8988T (cell line): ENCODE measurements around the gene SLC29A2.
A peak's percentile ranks its signal among the peaks of the same experiment; 100 is the strongest.
"Not testable (repeated sequence)": the region's sequence is repeated elsewhere in the genome, so short reads cannot be mapped to it uniquely, and the experiment has no call there.

ENCODE experiments used
- DNase-seq: peaks from one replicate; pipeline ENCODE4 v3.0.0; 2011

The SLC29A2 gene

GRCh38 chr11:66371627-66372415 lies at the start of gene SLC29A2:
SLC29A2 (minus strand) TSS chr11:66371760; CDS start chr11:66371591, 169 bp downstream.
- peak; percentile 83 for DNase-seq

GRCh38 chr11:66420671-66421476 lies 49.3 kb upstream of the SLC29A2 start, which contains the start of gene NPAS4:
NPAS4 (plus strand) TSS chr11:66421035; CDS start chr11:66421180, 145 bp downstream.
- no peak for DNase-seq

GRCh38 chr11:66419825-66420224 lies 48.3 kb upstream of the SLC29A2 start:
- no peak for DNase-seq

DNA sequence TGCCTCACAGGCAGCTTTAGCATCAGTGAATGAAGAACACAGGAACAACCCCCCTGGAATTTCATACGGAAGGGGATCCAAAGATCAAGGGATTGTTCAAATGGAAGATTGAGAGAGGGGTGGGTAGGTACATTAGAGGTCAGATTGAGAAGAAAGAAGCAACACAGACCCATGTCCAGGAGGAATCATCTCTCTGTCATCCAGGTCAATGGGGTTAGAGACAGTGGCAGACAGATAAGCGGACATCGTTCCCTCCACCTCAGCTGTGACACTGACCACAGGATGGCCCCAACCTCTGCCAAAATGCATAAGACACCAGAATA lies 47.4 kb upstream of the SLC29A2 start:
- DNase-seq, result no peak

GRCh38 chr11:66418168-66418985 lies 46.8 kb upstream of the SLC29A2 start:
- peak; percentile 98 for DNase-seq

- no peak for DNase-seq
Observed at GRCh38 chr11:66417000-66417399, 45.4 kb upstream of the SLC29A2 start.

- no peak for DNase-seq
Observed at GRCh38 chr11:66415423-66415822, 43.9 kb upstream of the SLC29A2 start.

DNA sequence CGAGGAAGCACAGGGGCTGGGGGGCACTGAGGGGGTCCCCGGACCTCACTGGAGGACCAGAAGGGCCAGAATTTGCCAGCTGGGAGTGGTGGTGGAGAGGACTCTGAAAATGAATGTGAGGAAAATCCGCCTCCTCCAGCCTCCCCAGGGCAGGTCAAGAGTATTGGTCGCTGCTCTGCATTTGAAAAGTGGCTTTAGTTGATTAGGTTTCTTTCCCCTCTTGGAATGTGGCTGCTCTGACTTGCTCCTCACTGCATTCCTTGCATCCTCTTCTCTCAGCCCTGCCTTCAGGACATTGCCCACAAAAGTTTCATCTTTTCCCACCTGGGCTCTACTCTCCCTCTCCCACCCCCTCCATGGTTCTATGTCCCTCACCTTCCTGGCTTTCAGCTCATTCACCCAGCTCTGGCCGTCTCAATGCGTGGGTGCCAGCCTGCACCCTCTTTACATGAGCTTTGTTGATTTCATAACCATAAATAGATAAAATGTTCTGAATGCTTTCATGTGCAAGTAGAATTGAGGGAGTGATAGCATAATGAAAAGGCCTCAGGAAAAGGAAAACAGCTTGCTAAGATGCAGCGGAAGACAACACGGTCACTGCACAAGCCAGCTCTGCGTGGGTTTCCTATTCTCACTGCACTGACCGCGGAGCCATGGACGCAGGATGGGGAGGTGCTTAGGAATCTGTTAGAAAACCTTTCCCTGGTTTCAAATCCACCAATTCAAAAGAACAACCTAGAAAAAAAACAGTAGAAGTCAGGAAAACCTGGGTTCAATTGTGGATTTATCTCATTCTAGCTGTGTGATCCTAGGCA lies 42.8 kb upstream of the SLC29A2 start:
- DNase-seq, result no peak

DNA sequence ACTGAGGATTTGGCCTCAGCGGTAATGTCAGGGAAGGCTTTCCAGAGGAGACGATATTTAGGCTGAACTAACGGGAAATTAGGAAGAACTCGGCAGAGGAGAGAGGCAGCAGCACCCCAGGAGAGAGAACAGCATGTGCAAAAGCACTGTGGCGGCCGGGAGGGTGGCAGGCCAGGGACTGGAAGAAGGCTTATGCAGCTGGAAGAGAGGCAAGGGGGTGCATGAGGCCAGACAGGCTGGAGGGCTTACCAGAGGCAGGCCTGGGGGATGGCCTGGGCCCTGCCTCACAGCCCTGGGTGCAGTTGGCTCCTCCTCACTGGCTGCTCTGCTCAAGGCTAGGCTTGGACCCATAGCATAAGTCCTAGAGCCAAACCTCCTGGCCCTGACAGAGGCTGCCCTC lies 41.6 kb upstream of the SLC29A2 start:
- DNase-seq, result no peak

- DNase-seq, result no peak
Observed at GRCh38 chr11:66412110-66412509, 40.5 kb upstream of the SLC29A2 start.

- DNase-seq, result no peak
Observed at GRCh38 chr11:66411323-66411722, 39.8 kb upstream of the SLC29A2 start.

GRCh38 chr11:66410191-66410590 lies 38.6 kb upstream of the SLC29A2 start:
- no peak for DNase-seq

DNA sequence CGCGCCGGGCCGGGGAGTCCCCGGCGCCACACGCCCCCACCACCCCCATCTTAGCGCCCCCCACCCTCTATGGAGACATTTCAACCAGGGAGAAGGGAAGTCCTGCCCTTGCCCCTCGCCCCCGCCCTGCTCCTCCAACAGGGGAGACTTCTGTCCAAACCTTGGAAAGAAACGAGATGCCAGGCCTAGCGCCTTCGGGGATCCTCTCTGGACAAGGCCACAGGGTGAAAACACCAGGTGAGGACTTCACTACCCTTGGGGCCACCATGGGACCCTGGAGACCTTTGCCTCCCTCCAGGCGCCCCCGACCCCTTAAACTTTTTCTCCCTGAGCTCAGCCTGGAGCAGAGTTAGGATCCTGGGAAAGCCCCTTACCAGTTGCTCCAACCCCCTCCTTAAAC lies 37.7 kb upstream of the SLC29A2 start:
- no peak for DNase-seq

DNA sequence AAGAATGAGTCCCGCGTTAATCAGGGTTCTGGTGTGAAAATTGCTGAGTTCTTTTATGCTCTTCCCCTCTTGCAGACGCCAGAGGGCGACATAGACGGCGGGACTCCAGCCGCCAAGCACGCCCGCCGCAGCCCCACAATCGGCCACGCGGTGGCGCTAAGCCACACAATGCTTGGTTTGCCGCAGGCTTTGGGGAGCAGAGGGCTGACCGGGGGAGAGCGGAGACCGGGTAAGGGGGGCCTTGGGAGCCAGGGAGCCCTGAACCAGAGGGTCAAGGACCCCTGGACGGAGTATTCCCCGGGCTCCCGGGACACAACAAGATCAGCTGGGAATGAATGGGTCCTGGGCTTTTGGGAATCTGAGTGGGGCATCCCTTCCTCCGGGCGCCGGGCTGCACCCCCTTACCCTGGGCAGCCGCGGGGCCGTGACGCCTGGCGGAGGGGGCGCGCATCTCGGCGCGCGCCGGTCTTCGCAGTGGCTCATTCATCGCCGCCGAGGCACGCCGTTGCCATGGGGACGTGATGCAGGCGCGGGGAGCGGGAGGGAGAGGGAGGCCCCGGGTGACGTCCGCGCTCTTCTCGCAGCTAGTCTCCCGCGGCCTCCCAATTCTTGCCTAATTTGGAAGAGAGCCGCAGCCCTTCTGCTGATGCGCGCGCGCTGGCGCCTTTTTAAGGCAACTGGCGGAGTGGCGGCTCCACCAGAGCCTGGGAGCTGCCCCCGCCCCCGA lies 37.1 kb upstream of the SLC29A2 start:
- DNase-seq, result peak; percentile 99

GRCh38 chr11:66407651-66408050 lies 36.1 kb upstream of the SLC29A2 start:
- no peak for DNase-seq

GRCh38 chr11:66393954-66394353 lies 22.4 kb upstream of the SLC29A2 start:
- DNase-seq, result no peak

- no peak for DNase-seq
Observed at GRCh38 chr11:66391322-66391721, 19.8 kb upstream of the SLC29A2 start.

DNA sequence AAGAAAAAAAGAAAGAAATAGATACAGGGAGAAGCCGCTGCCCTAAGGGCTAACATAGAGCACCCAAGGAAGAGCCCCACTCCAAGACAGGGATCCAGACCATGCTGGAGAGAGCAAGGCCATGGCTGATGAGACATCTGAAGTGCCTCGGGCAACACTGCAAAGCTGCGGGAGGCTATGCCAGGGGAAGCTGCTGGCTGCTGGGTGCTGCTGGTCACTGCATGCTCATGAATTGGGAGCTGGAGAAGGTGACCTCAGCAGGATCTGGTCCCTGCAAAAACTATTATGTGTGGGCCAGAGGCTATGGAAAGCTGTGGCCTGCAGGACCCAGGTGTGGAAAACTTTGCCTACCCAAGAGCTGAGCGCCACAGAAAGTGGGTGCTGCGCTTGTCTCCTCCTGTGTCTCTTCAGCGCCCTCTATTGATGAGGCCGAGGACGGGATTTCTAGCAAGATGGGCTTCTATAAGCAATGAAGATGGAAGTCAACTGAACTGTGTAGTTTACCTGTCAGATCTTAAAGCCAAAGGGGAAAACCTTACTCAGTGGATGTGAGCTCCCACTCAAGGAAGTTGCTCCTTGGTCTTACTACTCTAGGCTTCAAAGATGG lies 17.3 kb upstream of the SLC29A2 start:
- DNase-seq, result no peak

- no peak for DNase-seq
Observed at GRCh38 chr11:66386171-66387069, 14.9 kb upstream of the SLC29A2 start.

DNA sequence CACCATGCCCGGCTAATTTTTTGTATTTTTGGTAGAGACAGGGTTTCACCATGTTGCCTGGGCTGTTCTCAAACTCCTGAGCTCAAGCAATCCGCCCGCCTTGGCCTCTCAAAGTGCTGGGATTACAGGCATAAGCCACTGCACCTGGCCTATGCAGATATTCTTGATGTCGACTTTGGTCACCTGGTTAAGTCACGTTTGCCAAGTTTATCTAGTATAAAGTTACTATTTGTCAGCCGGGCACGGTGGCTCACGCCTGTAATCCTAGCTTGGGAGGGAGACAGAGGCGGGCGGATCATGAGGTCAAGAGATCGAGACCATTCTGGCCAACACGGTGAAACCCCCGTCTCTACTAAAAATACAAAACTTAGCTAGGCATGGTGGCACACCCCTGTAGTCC lies 12.8 kb upstream of the SLC29A2 start:
- not testable (repeated sequence) for DNase-seq
